ENCODE measurements around the gene TRERF1.

The TRERF1 gene

DNA sequence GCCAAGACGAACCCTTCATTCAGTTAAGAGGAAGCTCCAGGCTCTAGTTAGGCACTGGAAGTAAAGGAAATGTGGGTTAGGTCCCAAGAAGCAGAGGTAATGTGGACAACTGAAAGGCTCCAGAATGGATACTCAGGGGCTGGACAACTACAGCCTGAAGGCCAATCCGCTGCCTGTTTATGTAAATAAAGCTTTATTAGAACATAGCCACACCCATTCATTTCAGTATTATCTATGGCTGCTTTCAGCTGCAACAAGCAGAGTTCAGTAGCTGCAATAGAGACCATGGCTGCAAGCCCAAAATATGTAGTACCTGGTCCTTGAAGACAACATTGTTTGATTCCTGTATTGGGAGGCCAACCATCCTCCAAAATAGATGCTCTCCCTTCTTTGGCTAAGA, 133.2 kb downstream of the TRERF1 start:
- no peaks in the 10 kb centered on the region for H3K9me3 ChIP-seq (ENCODE audit: low read depth, low read length)
- no peak overlapping the region for H3K9ac ChIP-seq (ENCODE audit: insufficient read length)
- no peaks in the 10 kb centered on the region for H3K36me3 ChIP-seq (ENCODE audit: insufficient read depth, low read length)
- H3K4me3 ChIP-seq: no peak overlapping the region
- DNase-seq (ENCODE audit: low read depth, low spot score): no peak
- TF ChIP-seq POLR2AphosphoS5 (IDR thresholded peaks at IDR 0.05; ENCODE audit: borderline replicate concordance, low read depth, low read length): no peak
- no peak for TF ChIP-seq EZH2 (IDR thresholded peaks at IDR 0.05)
- no peak overlapping the region for H3K27ac ChIP-seq

DNA sequence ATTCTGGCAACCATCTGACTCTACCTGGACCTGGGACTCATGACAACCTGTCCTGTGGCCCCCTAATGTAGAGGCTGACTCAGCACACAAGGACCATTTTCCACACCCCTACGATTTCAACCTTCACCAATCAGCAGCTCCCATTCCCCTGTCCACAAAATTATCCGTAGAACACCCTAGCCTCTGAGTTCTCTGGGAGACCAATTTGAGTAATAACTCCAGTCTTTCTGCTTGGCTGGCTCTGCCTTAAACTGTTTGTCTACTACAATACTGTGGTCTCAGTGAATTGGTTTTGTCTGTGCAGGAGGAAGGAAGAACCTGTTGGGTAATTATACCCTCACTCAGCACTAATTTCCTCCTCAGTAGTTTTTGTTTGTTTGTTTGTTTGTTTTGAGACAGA, 134.7 kb downstream of the TRERF1 start:
- no peak overlapping the region for H3K4me3 ChIP-seq

GRCh38 chr6:42315991-42316970, 135.4 kb downstream of the TRERF1 start:
- Histone ChIP-seq H3K4me3 (no peak overlapping the region), H3K27ac (no peak overlapping the region), H3K9ac (ENCODE audit: insufficient read length) (no peak overlapping the region), H3K9me3 (ENCODE audit: low read depth, low read length) (no peaks in the 10 kb centered on the region), H3K36me3 (ENCODE audit: insufficient read depth, low read length) (no peaks in the 10 kb centered on the region)
- no peak for DNase-seq (ENCODE audit: low read depth, low spot score)
- TF ChIP-seq POLR2AphosphoS5 (IDR thresholded peaks at IDR 0.05; ENCODE audit: borderline replicate concordance, low read depth, low read length) (no peak), FOXP2 (optimal IDR thresholded peaks at IDR 0.05; ENCODE audit: control extremely low read depth, extremely low read length, insufficient read depth) (no peak), EZH2 (IDR thresholded peaks at IDR 0.05) (no peak)

More for the DNA sequence above, 134.7 kb downstream of the TRERF1 start:
- TF ChIP-seq POLR2AphosphoS5 (IDR thresholded peaks at IDR 0.05; ENCODE audit: borderline replicate concordance, low read depth, low read length): no peak
- TF ChIP-seq FOXP2 (optimal IDR thresholded peaks at IDR 0.05; ENCODE audit: control extremely low read depth, extremely low read length, insufficient read depth): no peak
- no peak for TF ChIP-seq EZH2 (IDR thresholded peaks at IDR 0.05)
- H3K9me3 ChIP-seq (ENCODE audit: low read depth, low read length): no peaks in the 10 kb centered on the region
- H3K36me3 ChIP-seq (ENCODE audit: insufficient read depth, low read length): no peaks in the 10 kb centered on the region
- H3K27ac ChIP-seq: no peak overlapping the region
- no peak for DNase-seq (ENCODE audit: low read depth, low spot score)
- H3K9ac ChIP-seq (ENCODE audit: insufficient read length): no peak overlapping the region

DNA sequence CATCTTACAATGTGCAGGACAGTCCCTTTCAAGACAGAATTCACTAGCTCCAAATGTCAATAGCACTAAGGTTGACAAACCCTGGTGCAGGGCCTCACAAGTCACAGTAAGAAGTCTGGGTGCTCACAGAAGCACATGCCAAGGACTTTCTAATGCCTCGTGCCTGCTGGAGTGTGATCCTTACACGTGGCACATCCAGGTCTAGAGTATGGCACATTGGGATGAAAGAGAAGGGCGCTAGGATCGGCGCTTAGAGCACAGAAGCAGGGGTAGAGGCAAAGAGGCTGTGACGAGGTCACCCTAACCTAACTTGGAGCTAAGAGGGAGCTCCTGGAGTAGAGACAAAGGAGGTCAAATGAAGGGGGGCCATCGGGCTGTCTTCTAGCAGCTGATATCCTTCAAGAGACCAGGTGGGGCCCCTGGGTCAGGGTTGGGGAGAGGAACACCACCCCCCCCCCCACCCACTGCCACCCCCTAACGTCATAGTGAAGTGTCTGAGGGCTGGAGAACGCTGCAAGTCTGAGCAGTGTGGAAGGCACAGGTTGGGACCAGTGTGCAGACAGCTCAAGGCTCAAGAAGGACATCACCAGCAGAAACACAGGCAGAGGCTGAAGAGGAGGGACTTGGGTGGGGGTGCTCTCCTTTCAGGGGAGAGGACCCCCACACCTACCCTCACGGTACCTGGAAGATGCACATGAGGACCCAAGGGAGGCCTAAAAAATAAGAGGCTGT, 136.3 kb downstream of the TRERF1 start:
- no peak overlapping the region for H3K9ac ChIP-seq (ENCODE audit: insufficient read length)

DNA sequence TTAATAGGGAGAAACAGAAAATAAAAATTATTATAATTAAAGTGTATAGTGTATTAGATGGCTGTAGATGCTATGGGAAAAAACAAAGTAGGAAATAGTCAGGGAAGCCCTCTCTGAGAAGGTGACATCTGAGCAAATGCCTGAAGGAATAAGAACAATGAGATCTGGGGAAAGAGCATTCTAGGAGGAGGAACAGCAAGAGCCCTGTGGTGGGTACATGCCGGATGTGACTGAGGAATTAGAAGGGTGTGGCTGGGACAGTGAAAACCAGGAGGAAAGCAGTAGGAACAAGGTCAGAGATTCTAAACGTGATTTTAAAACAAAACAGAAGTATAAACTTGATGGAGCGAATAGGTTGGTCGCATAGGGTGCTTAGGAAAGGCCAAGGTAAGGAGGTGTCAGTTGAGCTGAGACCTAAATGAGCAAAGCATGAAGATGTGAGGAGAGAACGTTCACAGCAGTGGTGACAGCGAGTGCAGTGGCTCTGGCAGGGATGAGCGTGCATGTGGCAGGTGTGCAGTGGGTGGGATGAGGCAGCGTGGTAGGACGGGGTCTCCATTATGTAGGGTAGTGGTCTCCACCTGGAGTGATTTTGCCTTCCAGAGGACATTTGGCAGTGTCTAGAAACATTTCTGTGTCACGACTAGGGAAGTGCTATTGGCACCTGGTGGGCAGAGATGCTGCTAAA, 137.0 kb downstream of the TRERF1 start:
- H3K9ac ChIP-seq (ENCODE audit: insufficient read length): no peak overlapping the region
- H3K9me3 ChIP-seq (ENCODE audit: low read depth, low read length): no peaks in the 10 kb centered on the region
- DNase-seq (ENCODE audit: low read depth, low spot score): no peak
- H3K36me3 ChIP-seq (ENCODE audit: insufficient read depth, low read length): no peaks in the 10 kb centered on the region
- no peak for TF ChIP-seq POLR2AphosphoS5 (IDR thresholded peaks at IDR 0.05; ENCODE audit: borderline replicate concordance, low read depth, low read length)
- no peak for TF ChIP-seq FOXP2 (optimal IDR thresholded peaks at IDR 0.05; ENCODE audit: control extremely low read depth, extremely low read length, insufficient read depth)
- TF ChIP-seq EZH2 (IDR thresholded peaks at IDR 0.05): no peak
- H3K4me3 ChIP-seq: no peak overlapping the region
- H3K27ac ChIP-seq: no peak overlapping the region

More for the DNA sequence above, 136.3 kb downstream of the TRERF1 start:
- Histone ChIP-seq H3K9me3 (ENCODE audit: low read depth, low read length) (no peaks in the 10 kb centered on the region), H3K4me3 (no peak overlapping the region), H3K36me3 (ENCODE audit: insufficient read depth, low read length) (no peaks in the 10 kb centered on the region), H3K27ac (no peak overlapping the region)
- TF ChIP-seq POLR2AphosphoS5 (IDR thresholded peaks at IDR 0.05; ENCODE audit: borderline replicate concordance, low read depth, low read length): no peak
- TF ChIP-seq FOXP2 (optimal IDR thresholded peaks at IDR 0.05; ENCODE audit: control extremely low read depth, extremely low read length, insufficient read depth): no peak
- TF ChIP-seq EZH2 (IDR thresholded peaks at IDR 0.05): no peak
- no peak for DNase-seq (ENCODE audit: low read depth, low spot score)

DNA sequence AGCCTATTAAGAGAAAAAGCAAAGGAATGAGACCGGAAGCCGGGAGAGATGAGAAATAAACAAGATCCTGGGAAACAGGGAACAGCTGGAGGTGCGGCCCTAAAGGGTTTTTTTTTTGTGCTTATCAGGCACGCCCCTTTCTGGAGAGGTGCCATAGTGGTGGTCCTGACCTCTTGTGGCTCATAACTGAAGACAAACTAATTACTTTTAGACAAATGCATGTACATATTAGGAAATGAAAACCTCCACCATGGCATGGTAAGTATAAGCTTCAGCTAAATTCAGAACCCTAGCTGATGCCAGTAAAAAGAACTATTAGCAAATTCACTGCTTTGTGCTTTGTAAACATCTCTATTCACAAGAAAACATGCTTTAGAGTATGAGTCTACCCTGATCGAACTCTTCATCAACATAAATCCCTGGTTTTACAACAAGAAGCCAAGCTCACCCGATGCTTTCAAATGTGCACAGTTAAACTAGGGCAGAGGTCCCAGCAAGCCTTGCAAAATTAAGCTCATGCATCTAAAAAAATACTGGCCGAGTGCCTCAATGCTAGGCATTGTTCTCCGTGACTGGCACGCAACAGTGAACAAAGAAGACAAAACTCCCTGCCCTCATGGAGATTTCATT, 137.7 kb downstream of the TRERF1 start:
- no peak overlapping the region for H3K27ac ChIP-seq
- no peaks in the 10 kb centered on the region for H3K9me3 ChIP-seq (ENCODE audit: low read depth, low read length)
- DNase-seq (ENCODE audit: low read depth, low spot score): no peak
- no peak overlapping the region for H3K9ac ChIP-seq (ENCODE audit: insufficient read length)
- TF ChIP-seq EZH2 (IDR thresholded peaks at IDR 0.05): no peak
- no peak for TF ChIP-seq POLR2AphosphoS5 (IDR thresholded peaks at IDR 0.05; ENCODE audit: borderline replicate concordance, low read depth, low read length)
- TF ChIP-seq FOXP2 (optimal IDR thresholded peaks at IDR 0.05; ENCODE audit: control extremely low read depth, extremely low read length, insufficient read depth): no peak
- H3K4me3 ChIP-seq: no peak overlapping the region
- no peaks in the 10 kb centered on the region for H3K36me3 ChIP-seq (ENCODE audit: insufficient read depth, low read length)

DNA sequence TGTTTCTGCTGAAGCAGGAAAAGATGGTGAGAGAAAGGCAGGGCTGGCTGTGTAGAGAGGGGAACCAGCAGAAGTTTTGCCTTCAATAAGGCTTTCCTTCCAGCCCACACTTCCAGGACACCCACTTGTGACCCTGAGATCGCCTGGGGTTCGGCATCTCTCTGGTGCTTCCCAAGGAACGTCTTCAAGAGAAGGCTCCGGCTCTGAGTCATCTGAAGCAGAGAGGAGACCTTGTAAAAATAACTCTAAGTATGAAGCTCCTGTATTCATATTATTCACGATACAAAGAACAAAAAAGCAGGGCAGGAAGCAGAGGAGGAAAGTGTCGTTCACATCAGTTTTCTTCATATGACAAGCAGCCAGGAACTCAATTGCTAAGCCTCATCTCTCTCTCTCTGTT, 138.7 kb downstream of the TRERF1 start:
- DNase-seq (ENCODE audit: low read depth, low spot score): no peak
- Histone ChIP-seq H3K36me3 (ENCODE audit: insufficient read depth, low read length) (no peaks in the 10 kb centered on the region), H3K9ac (ENCODE audit: insufficient read length) (no peak overlapping the region), H3K9me3 (ENCODE audit: low read depth, low read length) (no peaks in the 10 kb centered on the region), H3K27ac (no peak overlapping the region), H3K4me3 (no peak overlapping the region)
- TF ChIP-seq POLR2AphosphoS5 (IDR thresholded peaks at IDR 0.05; ENCODE audit: borderline replicate concordance, low read depth, low read length) (no peak), FOXP2 (optimal IDR thresholded peaks at IDR 0.05; ENCODE audit: control extremely low read depth, extremely low read length, insufficient read depth) (no peak), EZH2 (IDR thresholded peaks at IDR 0.05) (no peak)

DNA sequence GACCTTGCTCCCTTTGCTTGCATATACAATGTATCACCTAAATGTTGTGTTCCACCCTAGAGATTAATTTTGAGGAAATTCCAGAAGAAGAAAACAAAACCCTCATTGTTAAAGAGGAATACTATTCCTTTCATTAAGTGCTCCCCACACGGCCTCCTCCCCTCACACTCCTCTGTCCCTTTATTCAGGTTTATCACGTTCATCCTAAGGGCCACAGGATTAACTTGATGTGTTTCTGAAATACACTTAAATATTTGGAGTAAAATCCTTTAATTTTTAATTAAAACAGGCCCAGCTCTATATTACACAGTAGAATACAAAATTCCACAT, 144.6 kb downstream of the TRERF1 start:
- H3K9ac ChIP-seq (ENCODE audit: insufficient read length): no peak overlapping the region
- H3K36me3 ChIP-seq (ENCODE audit: insufficient read depth, low read length): no peaks in the 10 kb centered on the region
- no peaks in the 10 kb centered on the region for H3K9me3 ChIP-seq (ENCODE audit: low read depth, low read length)
- H3K4me3 ChIP-seq: no peak overlapping the region
- TF ChIP-seq POLR2AphosphoS5 (IDR thresholded peaks at IDR 0.05; ENCODE audit: borderline replicate concordance, low read depth, low read length) (no peak), FOXP2 (optimal IDR thresholded peaks at IDR 0.05; ENCODE audit: control extremely low read depth, extremely low read length, insufficient read depth) (no peak), EZH2 (IDR thresholded peaks at IDR 0.05) (no peak)
- H3K27ac ChIP-seq: no peak overlapping the region
- no peak for DNase-seq (ENCODE audit: low read depth, low spot score)

Measured in SK-N-MC (cell line).